HG03280 (cell line): ENCODE data around the gene ADGRB2.
A peak's percentile ranks its signal among the peaks of the same experiment; 100 is the strongest.

Source experiments
- ATAC-seq: cut with Tn5 transposase; IDR thresholded peaks from one replicate; pipeline ENCODE4 v1.9.1; 2021; ENCODE audit warnings: mild to moderate bottlenecking, moderate library complexity; ENCODE audit not compliant: unreplicated experiment

ADGRB2 gene

DNA sequence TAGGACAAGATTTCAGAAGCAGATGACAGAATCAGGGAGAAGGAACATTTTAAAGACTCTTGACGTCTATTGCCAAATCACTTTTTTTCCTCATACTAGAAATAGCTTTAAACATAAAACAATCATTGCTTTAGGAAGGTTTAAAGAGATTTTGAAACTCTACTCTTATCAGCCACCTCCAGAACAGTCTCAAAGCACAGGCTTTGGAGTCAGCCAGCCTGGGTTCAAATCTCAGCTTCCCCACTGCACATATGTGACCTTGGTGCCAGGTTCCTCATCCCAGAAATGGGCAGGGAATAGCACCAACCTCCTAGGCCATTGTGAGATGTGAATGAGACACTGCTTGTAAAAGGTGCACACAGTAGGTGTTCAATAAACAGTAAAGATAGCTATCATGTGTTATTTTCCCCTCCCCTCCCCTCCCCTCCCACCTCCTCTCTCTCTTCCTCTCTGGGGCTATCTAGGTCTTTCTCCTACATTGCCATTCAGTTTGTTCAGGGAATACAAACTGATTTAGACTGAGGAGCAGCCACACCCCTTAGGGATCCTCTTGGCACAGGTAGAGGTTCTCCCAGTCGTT lies 31.0 kb upstream of the ADGRB2 start:
- no peak for ATAC-seq

DNA sequence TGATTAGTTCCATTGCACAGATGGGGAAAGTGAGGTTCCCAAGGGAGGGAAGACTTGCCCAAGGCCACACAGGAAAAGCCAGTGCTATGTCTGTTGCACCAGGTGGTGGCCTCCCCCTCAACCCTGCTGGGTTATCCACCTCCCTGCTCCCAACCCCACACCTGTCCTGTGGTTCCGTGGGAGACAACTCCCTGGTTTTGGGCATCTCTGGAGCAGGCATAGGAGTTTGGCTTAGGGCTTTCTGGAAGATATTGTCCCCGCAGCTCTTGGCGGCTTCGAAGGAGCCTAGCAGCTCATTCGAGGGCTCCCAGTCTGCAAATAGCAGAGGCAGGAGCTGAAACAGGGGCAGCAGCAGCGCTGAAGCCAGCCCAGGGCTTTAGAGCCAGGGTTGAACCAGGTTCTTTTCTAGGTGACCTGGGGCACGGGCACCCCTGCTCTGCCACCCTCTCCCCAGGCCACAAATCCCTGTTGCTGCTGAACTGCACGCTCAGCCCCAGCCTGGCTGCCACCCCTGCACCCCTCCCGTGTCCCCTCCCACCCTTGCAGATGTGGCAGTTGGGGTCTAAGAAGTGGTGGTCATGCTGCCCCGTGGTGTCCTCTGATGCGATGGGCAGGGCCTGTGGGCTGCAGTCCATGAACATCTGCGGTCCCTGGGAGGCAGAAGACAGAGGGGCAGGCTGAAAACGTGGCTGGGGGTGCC lies 29.6 kb upstream of the ADGRB2 start:
- no peak for ATAC-seq

DNA sequence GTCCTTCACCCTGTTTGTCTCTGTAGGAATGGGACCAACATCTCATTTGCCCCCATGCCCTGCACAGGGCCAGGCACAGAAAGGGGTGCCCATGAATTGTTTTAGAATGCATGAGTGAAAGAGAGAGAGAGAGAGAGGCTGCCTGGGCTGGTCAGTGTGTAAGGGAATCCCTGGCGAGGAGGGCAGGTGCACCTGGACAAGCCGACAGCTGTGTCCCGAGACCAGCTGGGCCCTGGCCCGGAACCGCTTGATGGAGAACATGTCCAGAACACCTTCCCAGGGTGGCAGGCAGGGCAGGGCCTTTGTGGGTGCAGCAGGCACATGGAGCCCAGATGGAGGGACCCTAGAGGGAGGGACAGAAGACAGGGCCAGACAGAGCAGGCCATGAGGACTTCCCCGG lies 28.9 kb upstream of the ADGRB2 start:
- ATAC-seq, result no peak

DNA sequence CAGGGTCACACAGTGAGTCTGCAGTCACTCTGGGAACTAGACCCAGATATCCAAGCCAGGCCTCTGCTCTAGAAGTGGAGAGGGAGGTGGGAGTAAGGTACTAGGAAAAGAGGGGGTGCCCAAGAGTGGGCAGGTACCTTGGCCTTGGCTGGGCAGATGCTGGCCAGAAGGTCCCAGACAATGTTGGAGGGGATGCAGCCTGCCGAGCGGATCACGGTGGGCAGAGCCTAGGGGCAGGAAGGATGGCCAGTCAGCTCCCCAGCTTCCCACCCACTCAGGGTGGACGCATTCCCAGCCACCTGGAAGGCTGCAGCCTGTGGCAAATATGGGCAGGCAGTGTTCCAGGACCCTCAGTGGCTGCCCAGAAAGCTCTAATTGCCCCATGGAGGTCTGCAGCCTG lies 28.4 kb upstream of the ADGRB2 start:
- ATAC-seq, result no peak

DNA sequence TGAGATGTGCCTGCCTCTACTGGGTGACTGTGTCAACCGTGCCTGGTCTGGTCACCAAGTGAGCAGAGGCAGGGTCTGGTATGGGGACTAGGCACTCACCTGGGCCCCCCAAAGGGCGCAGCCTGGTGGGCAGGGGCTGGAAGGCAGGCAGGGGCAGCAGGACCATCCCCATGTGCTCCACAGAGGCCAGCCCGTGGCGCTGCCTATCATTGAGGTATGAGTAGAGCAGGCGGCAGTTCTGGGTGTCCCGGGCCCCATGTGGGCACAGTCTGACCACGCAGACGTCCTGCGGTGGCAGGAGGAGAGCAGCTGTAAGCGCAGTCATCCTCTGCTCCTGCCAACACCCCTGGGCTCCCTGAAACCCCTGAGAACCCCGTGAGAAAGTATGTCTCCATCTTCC lies 28.0 kb upstream of the ADGRB2 start:
- ATAC-seq, result no peak

DNA sequence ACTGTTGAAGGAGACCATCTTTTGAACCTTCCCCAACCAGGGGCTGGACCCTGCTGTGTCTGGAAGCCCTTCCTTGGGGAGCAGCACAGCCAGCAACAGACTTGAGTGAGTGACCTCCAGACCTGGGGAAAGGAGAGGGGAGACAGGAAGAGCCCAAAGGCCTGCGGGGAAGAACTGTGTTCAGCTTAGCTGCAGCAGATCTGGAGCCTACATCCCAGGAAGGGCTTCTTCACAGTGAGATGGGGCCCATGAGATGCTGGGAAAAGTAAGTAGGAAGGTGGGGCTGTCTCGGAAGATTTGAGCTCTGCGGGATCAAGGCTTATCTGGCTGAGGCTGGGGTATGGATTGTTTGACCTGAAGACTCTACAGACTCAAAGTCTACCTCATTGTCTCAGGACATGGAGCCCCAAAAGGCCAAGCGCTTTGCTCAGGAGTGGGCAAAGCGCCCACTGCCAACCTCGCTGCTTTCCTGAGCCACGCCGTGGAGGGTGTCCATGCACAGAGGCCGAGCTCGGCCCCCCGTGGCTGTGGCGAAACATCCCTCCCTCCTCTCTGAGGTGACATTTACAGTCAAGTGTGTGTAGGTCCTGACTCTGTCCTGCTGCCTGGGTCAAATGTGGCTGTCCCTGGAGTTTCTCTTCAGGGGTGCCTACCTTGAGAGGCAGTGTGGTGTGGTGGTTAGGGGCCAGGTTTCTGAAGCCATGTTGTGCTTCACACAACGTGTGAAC lies 27.2 kb upstream of the ADGRB2 start:
- no peak for ATAC-seq

DNA sequence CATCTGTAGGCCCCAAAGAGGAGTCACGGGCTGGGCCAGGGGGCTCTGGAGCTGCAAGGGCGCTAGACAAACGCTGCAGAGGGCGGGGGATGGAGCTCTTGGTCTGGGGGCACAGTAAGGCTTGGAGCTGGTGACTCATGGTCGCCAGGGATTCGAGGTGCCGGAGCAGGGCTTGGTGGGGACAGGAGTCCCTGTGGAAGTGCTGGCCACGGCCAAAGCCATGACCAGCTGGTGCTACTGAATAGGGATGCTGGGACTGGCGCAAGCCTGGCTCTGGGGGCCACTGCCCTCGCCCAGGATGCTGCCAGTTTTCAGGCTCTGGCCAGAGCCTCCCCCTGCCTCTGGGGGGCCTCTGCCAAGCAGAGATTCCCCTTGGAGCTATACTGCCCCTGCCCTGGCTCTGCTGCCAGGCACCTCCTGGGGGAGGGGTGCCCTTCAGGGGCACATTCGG lies 26.5 kb upstream of the ADGRB2 start:
- no peak for ATAC-seq

DNA sequence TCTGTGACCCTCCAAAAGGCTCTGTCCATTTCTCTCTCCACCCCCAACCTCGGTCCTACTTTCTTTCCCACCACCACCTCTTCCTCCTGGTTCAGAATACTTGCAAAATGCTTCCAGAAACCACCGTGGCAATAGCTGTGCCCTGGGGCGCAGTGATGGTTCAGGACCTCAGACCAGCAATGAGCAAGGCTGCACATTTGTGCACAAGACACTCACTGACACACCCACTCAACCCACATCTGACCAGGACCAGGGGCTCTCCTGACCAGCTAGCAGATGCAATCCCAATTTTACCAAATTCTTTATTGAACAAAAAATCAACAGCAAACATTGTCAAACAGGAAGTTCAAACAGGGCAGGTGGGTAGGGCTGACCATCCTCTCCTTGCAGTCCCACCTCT lies 26.0 kb upstream of the ADGRB2 start:
- no peak for ATAC-seq

DNA sequence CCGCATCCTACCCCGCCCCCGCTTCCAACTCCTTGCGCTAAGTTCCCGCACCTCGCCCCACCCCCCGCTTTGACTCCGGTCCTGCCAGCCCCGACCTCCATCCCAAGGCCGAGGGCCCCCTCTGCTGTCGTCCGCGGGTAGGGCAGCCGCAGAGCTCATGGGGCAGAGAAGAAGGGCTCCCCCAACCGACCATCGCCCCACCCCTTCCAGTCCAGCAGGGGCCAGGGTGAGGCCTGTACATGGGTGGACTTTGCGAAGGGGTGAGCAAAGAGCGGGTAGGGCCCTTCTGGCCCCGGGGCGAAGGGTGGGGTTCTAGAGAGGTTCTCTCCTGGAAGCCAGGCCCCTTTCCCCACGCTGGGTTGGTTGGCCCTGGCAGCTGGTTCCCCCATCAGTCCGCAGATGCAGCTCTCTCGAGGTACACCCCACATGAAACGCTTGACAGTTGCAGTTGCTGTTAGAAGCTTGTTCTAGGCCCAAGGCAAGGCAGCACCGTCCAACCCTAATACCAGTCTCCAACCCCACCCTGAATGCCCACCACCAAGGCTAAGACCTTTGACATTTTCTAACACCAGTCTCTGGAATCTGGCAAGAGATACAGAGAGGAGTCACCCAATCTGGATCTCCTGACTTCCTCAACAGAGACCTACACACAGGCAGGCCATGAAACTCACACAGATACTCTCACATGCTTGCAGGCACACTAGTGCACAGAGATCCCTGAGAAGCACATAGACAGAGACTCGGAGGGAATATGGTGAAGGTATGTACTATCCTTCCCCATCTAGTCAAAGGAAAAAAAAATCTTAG lies 25.3 kb upstream of the ADGRB2 start:
- ATAC-seq, result peak; percentile 66

DNA sequence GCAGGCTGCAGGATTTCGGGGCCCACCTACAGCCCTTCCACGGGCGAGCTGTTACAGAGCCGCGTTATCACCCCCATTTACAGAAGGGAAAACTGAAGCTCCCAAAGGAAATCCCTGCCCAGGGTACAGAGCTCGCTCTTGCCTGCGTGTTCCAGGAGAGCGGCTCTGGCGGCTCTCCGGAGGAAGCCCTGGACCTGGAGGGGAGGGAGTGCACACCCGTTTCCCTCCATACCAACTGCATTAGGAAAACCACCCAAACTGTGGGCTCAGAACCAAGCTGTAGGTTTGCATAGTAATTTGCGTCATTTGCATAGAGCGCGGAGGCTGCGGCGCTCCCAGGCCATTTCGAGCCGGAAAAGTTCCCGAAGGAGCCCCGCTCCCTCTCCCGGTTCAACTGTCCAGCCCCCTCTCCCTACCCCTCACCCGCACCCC lies 24.7 kb upstream of the ADGRB2 start:
- peak; percentile 23 for ATAC-seq

DNA sequence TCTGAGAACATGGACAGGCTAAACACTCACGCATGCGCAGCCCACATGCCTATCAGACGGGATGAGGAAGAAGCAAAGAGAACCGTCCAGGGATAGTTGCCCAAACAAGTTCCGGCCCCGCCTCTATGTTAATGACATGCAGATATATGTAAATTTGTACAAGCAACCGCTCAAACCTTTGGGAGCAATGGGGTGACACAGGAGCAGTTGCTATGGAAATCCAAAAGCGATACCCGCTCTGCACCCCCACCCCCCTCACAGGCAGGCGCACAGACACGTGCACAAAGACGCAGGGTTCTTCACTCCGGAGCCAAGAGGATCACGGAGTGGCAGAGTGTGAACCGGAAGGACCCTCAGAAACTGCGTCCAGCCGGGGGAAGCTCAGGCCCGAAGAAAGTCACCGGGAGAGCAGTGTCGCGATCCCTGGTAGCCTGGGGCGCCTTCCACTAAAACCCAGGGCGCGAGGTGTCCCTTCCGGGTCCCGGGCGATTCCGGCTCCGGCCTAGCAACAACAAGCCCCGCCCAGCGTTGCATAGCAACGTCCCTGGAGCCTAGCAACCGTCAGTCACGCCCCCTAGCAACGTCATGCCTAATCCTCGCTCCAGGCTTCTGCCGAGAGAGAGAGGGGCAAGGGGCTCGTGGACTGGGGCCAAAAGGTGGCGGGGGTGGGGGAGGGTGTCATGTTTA lies 24.1 kb upstream of the ADGRB2 start:
- peak; percentile 75 for ATAC-seq

DNA sequence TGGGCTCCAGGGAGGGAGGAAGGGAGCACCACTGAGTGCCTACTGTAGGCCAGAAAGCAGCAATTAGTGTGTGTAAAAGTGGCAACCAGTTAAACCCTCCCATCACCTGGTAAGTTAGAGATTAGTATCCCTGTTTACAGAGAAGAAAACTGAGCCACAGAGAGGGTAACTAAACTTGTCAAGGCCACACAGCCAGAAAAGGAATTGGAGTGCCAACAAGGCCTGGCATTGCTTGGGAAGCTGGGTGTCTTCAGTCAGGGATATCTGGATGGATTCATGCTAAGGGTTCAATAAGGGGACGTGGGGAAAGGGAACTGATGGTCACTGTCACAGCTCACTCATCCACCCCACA lies 23.6 kb upstream of the ADGRB2 start:
- no peak for ATAC-seq

DNA sequence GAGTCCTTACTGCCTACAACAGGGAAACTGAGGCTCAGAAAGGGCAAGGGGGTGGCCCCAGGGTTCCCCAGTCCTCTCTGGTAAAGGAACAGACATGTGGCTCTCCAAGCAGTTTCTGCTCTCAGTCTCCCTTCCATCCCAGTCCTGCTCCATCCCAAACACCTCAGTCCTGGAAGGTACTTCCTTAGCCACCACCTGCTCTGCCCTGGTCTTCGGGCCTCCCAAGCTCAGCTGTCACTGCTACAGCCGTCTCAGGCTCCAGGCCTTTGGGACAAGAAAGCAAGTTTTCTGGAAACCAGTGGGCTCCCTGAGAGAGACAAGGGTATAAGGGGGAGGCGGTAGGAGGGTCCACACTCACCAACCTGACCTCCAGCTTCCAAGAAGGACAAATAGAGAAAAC lies 23.1 kb upstream of the ADGRB2 start:
- ATAC-seq, result no peak

DNA sequence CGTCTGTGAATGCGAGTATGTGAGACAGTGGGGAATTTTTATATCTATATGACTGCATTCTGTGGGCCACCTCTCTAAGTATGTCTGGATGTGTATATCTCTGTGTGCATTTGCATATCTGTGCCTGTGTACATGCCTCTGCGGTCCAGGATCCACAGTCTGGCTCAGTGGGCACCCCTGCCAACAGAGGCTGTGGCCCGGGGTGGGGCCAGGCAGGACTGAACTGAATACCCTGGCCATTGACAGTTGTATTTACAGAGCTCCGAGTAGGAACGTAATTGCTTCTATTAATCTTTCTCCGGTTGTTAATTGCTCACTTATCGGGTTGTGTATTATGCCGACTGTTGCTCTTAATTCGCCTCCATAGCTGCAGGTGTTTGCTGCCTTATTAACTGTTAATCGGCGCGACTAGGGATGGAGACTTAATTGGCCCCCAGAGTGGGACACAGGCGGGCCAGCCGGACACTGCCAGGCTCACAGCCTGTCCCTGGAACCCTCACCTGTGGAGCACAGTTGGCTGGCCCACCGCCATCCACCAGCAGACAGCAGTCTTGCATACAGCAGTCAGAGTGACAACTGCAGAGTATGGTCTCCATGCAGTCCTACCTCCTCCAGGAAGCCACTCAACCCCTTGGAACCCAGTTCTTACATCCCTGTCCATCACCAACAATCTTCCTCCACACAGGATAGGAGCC lies 22.4 kb upstream of the ADGRB2 start:
- no peak for ATAC-seq

DNA sequence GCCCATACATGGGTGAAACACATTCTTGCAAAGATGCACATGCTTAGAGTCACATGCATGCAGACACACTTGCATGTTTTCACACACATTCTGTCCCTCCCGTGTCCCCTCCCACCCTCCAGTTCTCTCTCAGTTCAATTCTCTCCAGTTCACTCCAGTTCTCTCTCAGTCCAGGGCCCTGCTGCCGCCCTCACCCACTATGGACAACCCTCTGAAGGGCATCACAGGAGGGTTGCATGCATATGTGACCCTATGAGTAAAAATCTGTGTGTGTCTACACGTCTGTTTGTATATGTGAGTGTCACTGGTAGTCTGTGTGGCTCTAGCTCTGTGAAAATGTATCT lies 21.8 kb upstream of the ADGRB2 start:
- ATAC-seq, result no peak

DNA sequence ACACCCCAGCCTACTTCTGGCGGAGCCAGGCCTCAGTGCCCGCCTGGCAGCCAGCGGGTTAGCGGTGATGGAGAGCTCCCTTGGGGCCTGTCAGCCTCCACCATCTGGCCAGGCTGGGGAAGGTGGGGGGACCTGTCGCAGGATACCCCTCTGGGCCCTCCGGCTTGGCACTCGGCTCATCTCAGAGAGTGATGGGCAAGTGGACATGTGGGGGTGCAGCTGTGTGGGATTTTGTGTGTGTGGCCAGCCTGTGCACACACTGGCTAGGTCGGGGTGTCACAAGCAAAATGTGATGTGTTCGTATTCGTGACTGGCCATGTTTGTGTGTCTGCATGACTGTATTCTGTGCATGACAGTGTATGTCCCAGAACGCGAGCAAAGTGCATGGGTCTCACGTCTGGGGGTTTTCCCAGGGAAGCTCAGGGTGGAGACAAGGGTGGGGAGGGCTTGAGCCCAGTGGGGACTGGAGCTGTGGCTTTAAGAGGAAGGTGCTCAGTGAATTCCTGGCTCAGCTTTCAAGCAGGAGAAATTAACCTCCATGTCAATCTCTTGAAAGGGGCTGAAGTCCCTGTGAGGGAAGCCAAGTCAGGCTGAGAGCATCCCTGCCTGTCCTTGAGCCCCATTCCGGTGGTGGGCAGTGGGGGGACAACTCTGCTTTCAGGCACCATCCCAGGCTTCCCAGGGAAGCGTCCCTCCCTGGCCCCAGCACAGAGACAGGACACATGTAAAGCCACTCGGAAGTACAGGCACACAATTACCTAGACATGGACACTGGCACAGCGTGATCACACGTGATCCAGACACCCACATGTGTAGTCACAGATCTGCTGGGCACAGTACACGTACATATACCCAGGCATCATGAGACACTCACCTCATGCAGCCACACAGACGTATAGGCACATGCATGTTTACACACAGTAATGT lies 21.1 kb upstream of the ADGRB2 start:
- ATAC-seq, result no peak

DNA sequence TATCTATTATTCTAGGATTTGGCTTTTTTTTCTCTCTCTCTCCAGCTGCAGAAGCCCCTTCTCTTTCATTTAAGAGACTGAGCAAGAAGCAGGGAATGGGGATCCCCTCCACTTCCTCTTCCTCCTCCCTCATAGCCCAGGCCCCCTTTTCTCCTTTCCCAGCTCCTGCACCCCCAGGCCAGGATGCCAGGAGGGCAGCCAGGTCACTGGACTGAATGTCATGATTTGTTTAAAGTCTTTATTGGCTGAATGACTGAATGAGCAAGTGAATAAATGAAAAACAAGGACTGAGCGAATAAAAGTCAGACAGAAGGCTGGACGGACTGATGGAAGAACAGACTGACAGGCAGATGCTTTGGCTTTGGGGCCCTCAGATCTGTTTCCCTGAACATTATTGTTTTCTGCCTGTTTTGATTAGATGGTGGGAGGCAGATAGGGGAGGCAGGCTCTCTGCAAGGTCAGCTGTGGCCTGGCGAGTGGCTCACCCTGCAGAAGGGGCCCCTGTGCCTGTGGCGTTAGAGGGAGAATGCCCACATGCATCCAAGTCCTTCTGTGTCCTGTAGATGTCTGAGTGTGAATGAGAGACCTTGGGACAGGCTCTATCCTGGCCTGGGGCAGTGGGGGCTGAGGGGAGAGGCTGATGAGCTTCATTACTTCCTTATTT lies 20.3 kb upstream of the ADGRB2 start:
- no peak for ATAC-seq

DNA sequence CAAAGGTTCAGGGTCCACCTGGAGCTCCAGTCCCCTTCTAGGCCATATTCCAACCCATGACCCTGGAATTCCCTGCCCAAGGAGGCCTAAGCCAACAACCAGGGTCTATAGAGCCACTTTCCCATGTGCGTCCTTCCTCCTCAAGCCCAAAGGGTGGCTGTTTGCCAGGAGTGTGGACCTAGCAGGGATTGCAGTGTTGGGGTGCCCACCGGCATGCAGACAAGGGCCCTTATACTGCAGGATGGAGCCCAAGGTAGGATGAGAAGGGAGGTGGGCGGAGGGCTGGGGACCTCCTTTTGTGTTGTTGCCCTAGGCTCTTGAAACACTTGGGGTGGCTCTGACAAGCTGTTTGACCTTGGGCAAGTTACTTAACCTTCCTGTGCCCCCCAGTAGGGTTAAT lies 19.7 kb upstream of the ADGRB2 start:
- no peak for ATAC-seq
